Common myeloid progenitor, CD34-positive (primary cell): ENCODE data around the gene KRT76.

Source experiments
- CTCF ChIA-PET: fragments of 350-600 bp; sonication (Branson Sonifier 250); formaldehyde crosslinking; loops from one replicate; lab custom pipeline; 2021; ENCODE audit warnings: antibody characterized with exemption; lab: Charles Lee
- POLR2A ChIA-PET: fragments of 350-600 bp; sonication (Branson Sonifier 250); formaldehyde crosslinking; loops from one replicate; lab custom pipeline; 2021; ENCODE audit warnings: antibody characterized with exemption; lab: Charles Lee
- DNase-seq, 3 donors: peaks; one replicate each; pipeline versions ENCODE4 v3.0.0 to v3.0.0-alpha.2; 2013
- H3K27ac ChIP-seq, 2 experiments: 1 replicate in 1 of 2; 2 replicates in 1 of 2; pipeline ENCODE4 v1.7.0; 2013; ENCODE audit warnings: inconsistent platforms in 2 of 2, low read length in 2 of 2, mild to moderate bottlenecking in 2 of 2, low read depth in 1 of 2, moderate library complexity in 1 of 2; ENCODE audit not compliant: severe bottlenecking in 2 of 2, insufficient read depth in 1 of 2, poor library complexity in 1 of 2
- H3K27me3 ChIP-seq, 5 experiments: replicated peaks in 2 of 5; 1 replicate in 3 of 5; 2 replicates in 2 of 5; pipeline versions ENCODE4 v1.6.1 to v1.7.0; 2013; ENCODE audit warnings: low read length in 4 of 5, mild to moderate bottlenecking in 2 of 5, moderate library complexity in 2 of 5, inconsistent platforms in 1 of 5; ENCODE audit not compliant: insufficient read depth in 5 of 5, control insufficient read depth in 4 of 5
- H3K36me3 ChIP-seq, 4 experiments: 1 replicate in 2 of 4; 2 replicates in 2 of 4; pipeline versions ENCODE4 v1.6.1 to v1.7.0; 2013; ENCODE audit warnings: low read length in 3 of 4, control low read depth in 1 of 4, mild to moderate bottlenecking in 1 of 4; ENCODE audit not compliant: control insufficient read depth in 4 of 4, insufficient read depth in 4 of 4
- H3K4me1 ChIP-seq, 4 experiments: 1 replicate in 3 of 4; 2 replicates in 1 of 4; pipeline versions ENCODE4 v1.6.1 to v1.7.1; 2013; ENCODE audit warnings: low read length in 3 of 4, mild to moderate bottlenecking in 3 of 4, control low read depth in 1 of 4, inconsistent platforms in 1 of 4, moderate library complexity in 1 of 4; ENCODE audit not compliant: control insufficient read depth in 4 of 4, insufficient read depth in 4 of 4; ENCODE audit errors: control extremely low read depth in 1 of 4
- H3K4me3 ChIP-seq, 7 experiments: 1 replicate in 4 of 7; 2 replicates in 3 of 7; pipeline versions ENCODE4 v1.5.1 to v1.7.0; 2013; ENCODE audit warnings: mild to moderate bottlenecking in 7 of 7, low read length in 6 of 7, moderate library complexity in 6 of 7, inconsistent platforms in 2 of 7, low read depth in 2 of 7, control low read depth in 1 of 7; ENCODE audit not compliant: insufficient read depth in 4 of 7, control insufficient read depth in 1 of 7; ENCODE audit errors: extremely low read depth in 1 of 7
- H3K9me3 ChIP-seq, 5 experiments: 1 replicate in 4 of 5; 2 replicates in 1 of 5; pipeline versions ENCODE4 v1.6.1 to v1.7.1; 2013; ENCODE audit warnings: low read length in 4 of 5, mild to moderate bottlenecking in 2 of 5, inconsistent platforms in 1 of 5, low read depth in 1 of 5, moderate library complexity in 1 of 5; ENCODE audit not compliant: control insufficient read depth in 4 of 5, insufficient read depth in 2 of 5; ENCODE audit errors: control extremely low read depth in 1 of 5
- WGBS: methylation state at CpG from one replicate; pipeline ENCODE4 v1.1.5; 2013; ENCODE audit not compliant: insufficient coverage; 5-methylcytosine and 5-hydroxymethylcytosine counted together

The KRT76 gene

GRCh38 chr12:52778833-52779232, 1.7 kb upstream of the KRT76 start:
- H3K27me3 ChIP-seq, result peaks cover 0 to 11% (median 6%) of the 10 kb centered on the region in 5 experiments
- no peak overlapping the region for H3K4me3 ChIP-seq
- H3K4me1 ChIP-seq, result no peaks in the 10 kb centered on the region
- POLR2A ChIA-PET, result no interaction called here
- H3K36me3 ChIP-seq, result no peaks in the 10 kb centered on the region
- no peak overlapping the region for H3K27ac ChIP-seq
- CTCF ChIA-PET, result interaction anchor here (1.0 to 2.2 kb wide), 4 partner anchors 15 to 112 kb away, joined by 3 to 9 read pairs (median 3); partner anchors contain the start of gene KRT3
- 100% methylated on average over 2 of the region's 2 CpGs for WGBS
- H3K9me3 ChIP-seq, result no peaks in the 10 kb centered on the region
- no peak for DNase-seq

GRCh38 chr12:52777566-52777965, 421 bp upstream of the KRT76 start:
- no peak overlapping the region for H3K27ac ChIP-seq
- ChIA-PET POLR2A (no interaction called here), CTCF (interaction anchor here (1.0 to 2.2 kb wide), 4 partner anchors 13 to 111 kb away, joined by 3 to 9 read pairs (median 4); partner anchors contain the start of gene KRT3)
- no peak for DNase-seq
- WGBS, result 92% methylated on average over 4 of the region's 4 CpGs
- H3K36me3 ChIP-seq, result no peaks in the 10 kb centered on the region
- no peaks in the 10 kb centered on the region for H3K4me1 ChIP-seq
- no peak overlapping the region for H3K4me3 ChIP-seq
- H3K27me3 ChIP-seq, result peaks cover 0 to 10% (median 6%) of the 10 kb centered on the region in 5 experiments
- no peaks in the 10 kb centered on the region for H3K9me3 ChIP-seq

GRCh38 chr12:52776435-52776834, 710 bp downstream of the KRT76 start:
- H3K9me3 ChIP-seq, result no peaks in the 10 kb centered on the region
- H3K27ac ChIP-seq, result no peak overlapping the region
- no peaks in the 10 kb centered on the region for H3K36me3 ChIP-seq
- no peaks in the 10 kb centered on the region for H3K4me1 ChIP-seq
- 100% methylated on average over 4 of the region's 5 CpGs for WGBS
- POLR2A ChIA-PET, result interaction anchor here (0.6 kb wide), 1 partner anchor 101 kb away, joined by 3 read pairs; no protein-coding TSS in a partner anchor
- CTCF ChIA-PET, result interaction anchor here (2.2 kb wide), 2 partner anchors 18 to 93 kb away, joined by 4 to 9 read pairs; partner anchors contain the start of gene KRT3
- DNase-seq, result no peak
- H3K27me3 ChIP-seq, result peaks cover 0 to 10% (median 6%) of the 10 kb centered on the region in 5 experiments
- no peak overlapping the region for H3K4me3 ChIP-seq

- Histone ChIP-seq H3K27me3 (peaks cover 0 to 10% (median 4%) of the 10 kb centered on the region in 5 experiments), H3K27ac (no peak overlapping the region), H3K4me1 (no peaks in the 10 kb centered on the region), H3K36me3 (no peaks in the 10 kb centered on the region), H3K4me3 (no peak overlapping the region), H3K9me3 (no peaks in the 10 kb centered on the region)
- ChIA-PET CTCF (no interaction called here), POLR2A (no interaction called here)
- 92% methylated on average over 6 of the region's 8 CpGs for WGBS
- no peak for DNase-seq
Observed at GRCh38 chr12:52774629-52775250, 2.4 kb downstream of the KRT76 start.

- DNase-seq, result no peak
- no peak overlapping the region for H3K27ac ChIP-seq
- CTCF ChIA-PET, result interaction anchor here (0.9 to 1.7 kb wide), 4 partner anchors 9 to 17 kb away, joined by 3 to 5 read pairs (median 4); no protein-coding TSS in a partner anchor
- 77% methylated on average over 3 of the region's 3 CpGs for WGBS
- H3K4me1 ChIP-seq, result no peaks in the 10 kb centered on the region
- H3K9me3 ChIP-seq, result no peaks in the 10 kb centered on the region
- no peaks in the 10 kb centered on the region for H3K36me3 ChIP-seq
- H3K4me3 ChIP-seq, result no peak overlapping the region
- peaks cover 0 to 8% (median 0%) of the 10 kb centered on the region in 5 experiments for H3K27me3 ChIP-seq
- POLR2A ChIA-PET, result interaction anchor here (0.6 kb wide), 1 partner anchor 1236 kb away, joined by 3 read pairs; no protein-coding TSS in a partner anchor
Observed at GRCh38 chr12:52772772-52773171, 4.4 kb downstream of the KRT76 start.

- CTCF ChIA-PET, result interaction anchor here (0.9 to 1.7 kb wide), 4 partner anchors 8 to 18 kb away, joined by 3 to 5 read pairs (median 4); no protein-coding TSS in a partner anchor
- POLR2A ChIA-PET, result no interaction called here
Observed at GRCh38 chr12:52772188-52772587, 5.0 kb downstream of the KRT76 start.

GRCh38 chr12:52771505-52771904, 5.6 kb downstream of the KRT76 start:
- POLR2A ChIA-PET, result interaction anchor here (0.6 kb wide), 1 partner anchor 553 kb away, joined by 3 read pairs; no protein-coding TSS in a partner anchor
- Histone ChIP-seq H3K9me3 (no peaks in the 10 kb centered on the region), H3K36me3 (no peaks in the 10 kb centered on the region), H3K4me1 (no peaks in the 10 kb centered on the region), H3K27me3 (peaks cover 0 to 8% (median 0%) of the 10 kb centered on the region in 5 experiments), H3K4me3 (no peak overlapping the region), H3K27ac (no peak overlapping the region)
- DNase-seq, result no peak
- 95% methylated on average over 4 of the region's 4 CpGs for WGBS
- CTCF ChIA-PET, result interaction anchor here (1.7 kb wide), 1 partner anchor 14 kb away, joined by 4 read pairs; no protein-coding TSS in a partner anchor

More at GRCh38 chr12:52772188-52772587, 5.0 kb downstream of the KRT76 start:
- no peaks in the 10 kb centered on the region for H3K36me3 ChIP-seq
- H3K4me1 ChIP-seq, result no peaks in the 10 kb centered on the region
- H3K4me3 ChIP-seq, result no peak overlapping the region
- no peaks in the 10 kb centered on the region for H3K9me3 ChIP-seq
- no peak for DNase-seq
- H3K27ac ChIP-seq, result no peak overlapping the region
- WGBS, result 94% methylated on average over 4 of the region's 4 CpGs
- H3K27me3 ChIP-seq, result peaks cover 0 to 8% (median 0%) of the 10 kb centered on the region in 5 experiments
